HepG2 (cell line): ENCODE measurements around the gene MARCHF9. TPM values are rescaled to one million over a fixed set of nuclear protein-coding genes. Genes with fewer than 3 reads are reported as not detected.
A peak's percentile ranks its signal among the peaks of the same experiment; 100 is the strongest.

ENCODE experiments used
- IRF2 ChIP-seq: IDR thresholded peaks from 2 replicates; pipeline ENCODE4 v1.6.1; 2018; ENCODE audit warnings: missing genetic modification reagents, missing compliant biosample characterization
- NCOR1 ChIP-seq: fragments of 200-600 bp; sonication (generic); IDR thresholded peaks from 2 replicates; pipeline ENCODE4 v1.7.0; 2017; ENCODE audit warnings: antibody characterized with exemption, low read length, borderline replicate concordance
- POLR2AphosphoS5 ChIP-seq: IDR thresholded peaks from 2 replicates; pipeline ENCODE4 v1.6.1; 2012; ENCODE audit warnings: low read depth, low read length
- SALL1 ChIP-seq: sonication (generic); formaldehyde crosslinking; IDR thresholded peaks from 2 replicates; pipeline ENCODE4 v1.8.0; 2022; ENCODE audit warnings: mild to moderate bottlenecking, missing genetic modification reagents
- ZNF180 ChIP-seq: sonication (generic); formaldehyde crosslinking; IDR thresholded peaks from 2 replicates; pipeline ENCODE4 v1.4.0; 2020; ENCODE audit warnings: low read depth, missing genetic modification reagents, borderline replicate concordance
- ZNF772 ChIP-seq: sonication (generic); formaldehyde crosslinking; IDR thresholded peaks from 2 replicates; pipeline ENCODE4 v1.5.0; 2020; ENCODE audit warnings: mild to moderate bottlenecking, missing genetic modification reagents
- ZNF878 ChIP-seq: sonication (generic); formaldehyde crosslinking; IDR thresholded peaks from 2 replicates; pipeline ENCODE4 v1.8.1; 2023; ENCODE audit warnings: mild to moderate bottlenecking, missing genetic modification reagents, moderate library complexity
- polyA plus RNA-seq, 8 experiments: library from polyadenylated mRNA; depleted of rRNA in 3 of 8; stranded (reverse) in 7 of 8; unstranded in 1 of 8; fragments of >200 nt; fragmentation: Illumina TruSeq in 4 of 8; extraction: Trizol in 4 of 8; gene quantifications; 2 replicates each; pipeline versions ENCODE4 v1.2.1 to v1.2.3, GENCODE V29; 2011 to 2016; ENCODE audit warnings: low read depth in 4 of 8, missing spikeins in 1 of 8, mixed read lengths in 1 of 8; ENCODE audit not compliant: insufficient read depth in 1 of 8
- total RNA-seq, 5 experiments: library from RNA; depleted of rRNA; stranded (reverse); fragments of >200 nt; fragmentation: Illumina TruSeq; extraction: Trizol; gene quantifications; 2 replicates each; pipeline ENCODE4 v1.2.3, GENCODE V29; 2016; ENCODE audit warnings: low read depth in 1 of 5
- TF ChIP-seq, protein P1 (sequence below): sonication (generic); formaldehyde crosslinking; IDR thresholded peaks from 2 replicates; pipeline ENCODE4 v1.8.0; 2022; ENCODE audit warnings: mild to moderate bottlenecking, missing genetic modification reagents, moderate library complexity
- TF ChIP-seq, protein P2 (sequence below): sonication (generic); formaldehyde crosslinking; IDR thresholded peaks from 2 replicates; pipeline ENCODE4 v1.9.0; 2021; ENCODE audit warnings: missing genetic modification reagents, borderline replicate concordance
- TF ChIP-seq, protein P3 (sequence below), 2 experiments: IDR thresholded peaks; 2 replicates each; pipeline ENCODE4 v1.6.1; 2011 to 2012; ENCODE audit warnings: low read length in 2 of 2, borderline replicate concordance in 1 of 2, low read depth in 1 of 2, mild to moderate bottlenecking in 1 of 2, moderate library complexity in 1 of 2
- TF ChIP-seq, protein P4 (sequence below): sonication (generic); formaldehyde crosslinking; IDR thresholded peaks from one replicate; pipeline ENCODE4 v1.5.1; 2020; ENCODE audit warnings: mild to moderate bottlenecking, missing genetic modification reagents; ENCODE audit errors: not compliant biosample characterization

MARCHF9 gene
- total and polyA plus RNA-seq, 2 of the 13 experiments (the other 11 are each of a cell fraction or from before 2014, with no cell fraction given) = 5.7 to 9.6 TPM

DNA sequence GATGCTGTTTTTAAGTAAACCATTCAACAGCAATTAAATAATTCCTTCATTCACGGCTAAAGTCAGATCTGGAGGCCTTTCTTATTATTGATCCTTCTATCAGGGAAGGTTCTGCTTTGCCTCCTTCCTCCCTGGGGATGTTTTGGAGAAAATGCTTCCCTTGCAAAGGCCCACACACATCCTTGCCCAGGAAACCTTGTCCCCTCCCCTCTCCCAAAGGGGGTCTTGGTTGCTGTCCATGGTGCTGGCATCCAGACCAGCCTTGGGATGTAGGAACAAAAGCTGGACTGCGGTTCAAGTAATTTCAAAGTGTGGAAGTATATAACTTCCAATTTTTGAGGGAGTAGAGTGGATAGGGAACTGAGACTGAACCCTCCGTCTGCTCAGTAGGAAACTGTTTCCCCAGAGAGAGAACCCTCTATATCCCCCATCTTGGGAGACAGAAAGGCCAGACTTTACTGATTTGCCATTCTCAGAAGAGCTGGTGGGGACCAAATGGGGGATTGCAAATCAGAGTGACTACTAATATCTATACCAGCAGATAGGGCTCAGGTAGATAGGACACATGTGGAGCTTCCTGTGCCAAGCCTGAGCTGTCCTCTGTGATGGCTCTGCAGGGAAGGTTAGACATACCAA lies 5.6 kb downstream of the MARCHF9 start (continued):
- TF ChIP-seq ZNF180 = no peak
- no peak for TF ChIP-seq POLR2AphosphoS5
- TF ChIP-seq, protein P1, sequence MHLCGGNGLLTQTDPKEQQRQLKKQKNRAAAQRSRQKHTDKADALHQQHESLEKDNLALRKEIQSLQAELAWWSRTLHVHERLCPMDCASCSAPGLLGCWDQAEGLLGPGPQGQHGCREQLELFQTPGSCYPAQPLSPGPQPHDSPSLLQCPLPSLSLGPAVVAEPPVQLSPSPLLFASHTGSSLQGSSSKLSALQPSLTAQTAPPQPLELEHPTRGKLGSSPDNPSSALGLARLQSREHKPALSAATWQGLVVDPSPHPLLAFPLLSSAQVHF (CRISPR knock-in tag) = no peak
- TF ChIP-seq IRF2 = 0 out of 2 replicates have a peak, but pooled peaks have one; percentile 16
- no peak for TF ChIP-seq NCOR1
- TF ChIP-seq, protein P2, sequence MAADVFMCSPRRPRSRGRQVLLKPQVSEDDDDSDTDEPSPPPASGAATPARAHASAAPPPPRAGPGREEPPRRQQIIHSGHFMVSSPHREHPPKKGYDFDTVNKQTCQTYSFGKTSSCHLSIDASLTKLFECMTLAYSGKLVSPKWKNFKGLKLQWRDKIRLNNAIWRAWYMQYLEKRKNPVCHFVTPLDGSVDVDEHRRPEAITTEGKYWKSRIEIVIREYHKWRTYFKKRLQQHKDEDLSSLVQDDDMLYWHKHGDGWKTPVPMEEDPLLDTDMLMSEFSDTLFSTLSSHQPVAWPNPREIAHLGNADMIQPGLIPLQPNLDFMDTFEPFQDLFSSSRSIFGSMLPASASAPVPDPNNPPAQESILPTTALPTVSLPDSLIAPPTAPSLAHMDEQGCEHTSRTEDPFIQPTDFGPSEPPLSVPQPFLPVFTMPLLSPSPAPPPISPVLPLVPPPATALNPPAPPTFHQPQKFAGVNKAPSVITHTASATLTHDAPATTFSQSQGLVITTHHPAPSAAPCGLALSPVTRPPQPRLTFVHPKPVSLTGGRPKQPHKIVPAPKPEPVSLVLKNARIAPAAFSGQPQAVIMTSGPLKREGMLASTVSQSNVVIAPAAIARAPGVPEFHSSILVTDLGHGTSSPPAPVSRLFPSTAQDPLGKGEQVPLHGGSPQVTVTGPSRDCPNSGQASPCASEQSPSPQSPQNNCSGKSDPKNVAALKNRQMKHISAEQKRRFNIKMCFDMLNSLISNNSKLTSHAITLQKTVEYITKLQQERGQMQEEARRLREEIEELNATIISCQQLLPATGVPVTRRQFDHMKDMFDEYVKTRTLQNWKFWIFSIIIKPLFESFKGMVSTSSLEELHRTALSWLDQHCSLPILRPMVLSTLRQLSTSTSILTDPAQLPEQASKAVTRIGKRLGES (CRISPR knock-in tag) = no peak
- TF ChIP-seq ZNF878 (CRISPR knock-in tag) = no peak
- TF ChIP-seq, protein P3, sequence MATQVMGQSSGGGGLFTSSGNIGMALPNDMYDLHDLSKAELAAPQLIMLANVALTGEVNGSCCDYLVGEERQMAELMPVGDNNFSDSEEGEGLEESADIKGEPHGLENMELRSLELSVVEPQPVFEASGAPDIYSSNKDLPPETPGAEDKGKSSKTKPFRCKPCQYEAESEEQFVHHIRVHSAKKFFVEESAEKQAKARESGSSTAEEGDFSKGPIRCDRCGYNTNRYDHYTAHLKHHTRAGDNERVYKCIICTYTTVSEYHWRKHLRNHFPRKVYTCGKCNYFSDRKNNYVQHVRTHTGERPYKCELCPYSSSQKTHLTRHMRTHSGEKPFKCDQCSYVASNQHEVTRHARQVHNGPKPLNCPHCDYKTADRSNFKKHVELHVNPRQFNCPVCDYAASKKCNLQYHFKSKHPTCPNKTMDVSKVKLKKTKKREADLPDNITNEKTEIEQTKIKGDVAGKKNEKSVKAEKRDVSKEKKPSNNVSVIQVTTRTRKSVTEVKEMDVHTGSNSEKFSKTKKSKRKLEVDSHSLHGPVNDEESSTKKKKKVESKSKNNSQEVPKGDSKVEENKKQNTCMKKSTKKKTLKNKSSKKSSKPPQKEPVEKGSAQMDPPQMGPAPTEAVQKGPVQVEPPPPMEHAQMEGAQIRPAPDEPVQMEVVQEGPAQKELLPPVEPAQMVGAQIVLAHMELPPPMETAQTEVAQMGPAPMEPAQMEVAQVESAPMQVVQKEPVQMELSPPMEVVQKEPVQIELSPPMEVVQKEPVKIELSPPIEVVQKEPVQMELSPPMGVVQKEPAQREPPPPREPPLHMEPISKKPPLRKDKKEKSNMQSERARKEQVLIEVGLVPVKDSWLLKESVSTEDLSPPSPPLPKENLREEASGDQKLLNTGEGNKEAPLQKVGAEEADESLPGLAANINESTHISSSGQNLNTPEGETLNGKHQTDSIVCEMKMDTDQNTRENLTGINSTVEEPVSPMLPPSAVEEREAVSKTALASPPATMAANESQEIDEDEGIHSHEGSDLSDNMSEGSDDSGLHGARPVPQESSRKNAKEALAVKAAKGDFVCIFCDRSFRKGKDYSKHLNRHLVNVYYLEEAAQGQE (IDR thresholded peaks at IDR 0.05; ENCODE audit: borderline replicate concordance in 1 of 2, low read depth in 1 of 2, low read length in 2 of 2) = peak; percentile 73 to 95
- TF ChIP-seq, protein P4, sequence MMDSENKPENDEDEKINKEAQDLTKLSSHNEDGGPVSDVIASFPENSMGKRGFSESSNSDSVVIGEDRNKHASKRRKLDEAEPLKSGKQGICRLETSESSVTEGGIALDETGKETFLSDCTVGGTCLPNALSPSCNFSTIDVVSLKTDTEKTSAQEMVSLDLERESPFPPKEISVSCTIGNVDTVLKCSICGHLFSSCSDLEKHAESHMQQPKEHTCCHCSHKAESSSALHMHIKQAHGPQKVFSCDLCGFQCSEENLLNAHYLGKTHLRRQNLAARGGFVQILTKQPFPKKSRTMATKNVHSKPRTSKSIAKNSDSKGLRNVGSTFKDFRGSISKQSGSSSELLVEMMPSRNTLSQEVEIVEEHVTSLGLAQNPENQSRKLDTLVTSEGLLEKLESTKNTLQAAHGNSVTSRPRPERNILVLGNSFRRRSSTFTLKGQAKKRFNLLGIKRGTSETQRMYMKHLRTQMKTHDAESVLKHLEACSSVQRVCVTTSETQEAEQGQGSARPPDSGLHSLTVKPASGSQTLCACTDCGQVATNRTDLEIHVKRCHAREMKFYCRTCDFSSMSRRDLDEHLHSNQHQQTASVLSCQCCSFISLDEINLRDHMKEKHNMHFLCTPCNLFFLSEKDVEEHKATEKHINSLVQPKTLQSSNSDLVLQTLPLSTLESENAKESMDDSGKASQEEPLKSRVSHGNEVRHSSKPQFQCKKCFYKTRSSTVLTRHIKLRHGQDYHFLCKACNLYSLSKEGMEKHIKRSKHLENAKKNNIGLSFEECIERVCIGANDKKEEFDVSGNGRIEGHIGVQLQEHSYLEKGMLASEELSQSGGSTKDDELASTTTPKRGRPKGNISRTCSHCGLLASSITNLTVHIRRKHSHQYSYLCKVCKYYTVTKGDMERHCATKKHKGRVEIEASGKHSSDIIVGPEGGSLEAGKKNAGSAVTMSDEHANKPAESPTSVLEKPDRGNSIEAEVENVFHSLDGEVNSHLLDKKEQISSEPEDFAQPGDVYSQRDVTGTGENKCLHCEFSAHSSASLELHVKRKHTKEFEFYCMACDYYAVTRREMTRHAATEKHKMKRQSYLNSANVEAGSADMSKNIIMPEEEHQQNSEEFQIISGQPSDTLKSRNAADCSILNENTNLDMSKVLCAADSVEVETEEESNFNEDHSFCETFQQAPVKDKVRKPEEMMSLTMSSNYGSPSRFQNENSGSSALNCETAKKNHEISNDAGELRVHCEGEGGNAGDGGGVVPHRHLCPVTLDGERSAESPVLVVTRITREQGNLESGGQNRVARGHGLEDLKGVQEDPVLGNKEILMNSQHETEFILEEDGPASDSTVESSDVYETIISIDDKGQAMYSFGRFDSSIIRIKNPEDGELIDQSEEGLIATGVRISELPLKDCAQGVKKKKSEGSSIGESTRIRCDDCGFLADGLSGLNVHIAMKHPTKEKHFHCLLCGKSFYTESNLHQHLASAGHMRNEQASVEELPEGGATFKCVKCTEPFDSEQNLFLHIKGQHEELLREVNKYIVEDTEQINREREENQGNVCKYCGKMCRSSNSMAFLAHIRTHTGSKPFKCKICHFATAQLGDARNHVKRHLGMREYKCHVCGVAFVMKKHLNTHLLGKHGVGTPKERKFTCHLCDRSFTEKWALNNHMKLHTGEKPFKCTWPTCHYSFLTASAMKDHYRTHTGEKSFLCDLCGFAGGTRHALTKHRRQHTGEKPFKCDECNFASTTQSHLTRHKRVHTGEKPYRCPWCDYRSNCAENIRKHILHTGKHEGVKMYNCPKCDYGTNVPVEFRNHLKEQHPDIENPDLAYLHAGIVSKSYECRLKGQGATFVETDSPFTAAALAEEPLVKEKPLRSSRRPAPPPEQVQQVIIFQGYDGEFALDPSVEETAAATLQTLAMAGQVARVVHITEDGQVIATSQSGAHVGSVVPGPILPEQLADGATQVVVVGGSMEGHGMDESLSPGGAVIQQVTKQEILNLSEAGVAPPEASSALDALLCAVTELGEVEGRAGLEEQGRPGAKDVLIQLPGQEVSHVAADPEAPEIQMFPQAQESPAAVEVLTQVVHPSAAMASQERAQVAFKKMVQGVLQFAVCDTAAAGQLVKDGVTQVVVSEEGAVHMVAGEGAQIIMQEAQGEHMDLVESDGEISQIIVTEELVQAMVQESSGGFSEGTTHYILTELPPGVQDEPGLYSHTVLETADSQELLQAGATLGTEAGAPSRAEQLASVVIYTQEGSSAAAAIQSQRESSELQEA (CRISPR knock-in tag) = no peak
- TF ChIP-seq SALL1 (CRISPR knock-in tag) = 0 out of 2 replicates have a peak, but pooled peaks have one; percentile 15
- no peak for TF ChIP-seq ZNF772 (CRISPR knock-in tag)
